ENCODE data around the gene HOXA7.

The HOXA7 gene

DNA sequence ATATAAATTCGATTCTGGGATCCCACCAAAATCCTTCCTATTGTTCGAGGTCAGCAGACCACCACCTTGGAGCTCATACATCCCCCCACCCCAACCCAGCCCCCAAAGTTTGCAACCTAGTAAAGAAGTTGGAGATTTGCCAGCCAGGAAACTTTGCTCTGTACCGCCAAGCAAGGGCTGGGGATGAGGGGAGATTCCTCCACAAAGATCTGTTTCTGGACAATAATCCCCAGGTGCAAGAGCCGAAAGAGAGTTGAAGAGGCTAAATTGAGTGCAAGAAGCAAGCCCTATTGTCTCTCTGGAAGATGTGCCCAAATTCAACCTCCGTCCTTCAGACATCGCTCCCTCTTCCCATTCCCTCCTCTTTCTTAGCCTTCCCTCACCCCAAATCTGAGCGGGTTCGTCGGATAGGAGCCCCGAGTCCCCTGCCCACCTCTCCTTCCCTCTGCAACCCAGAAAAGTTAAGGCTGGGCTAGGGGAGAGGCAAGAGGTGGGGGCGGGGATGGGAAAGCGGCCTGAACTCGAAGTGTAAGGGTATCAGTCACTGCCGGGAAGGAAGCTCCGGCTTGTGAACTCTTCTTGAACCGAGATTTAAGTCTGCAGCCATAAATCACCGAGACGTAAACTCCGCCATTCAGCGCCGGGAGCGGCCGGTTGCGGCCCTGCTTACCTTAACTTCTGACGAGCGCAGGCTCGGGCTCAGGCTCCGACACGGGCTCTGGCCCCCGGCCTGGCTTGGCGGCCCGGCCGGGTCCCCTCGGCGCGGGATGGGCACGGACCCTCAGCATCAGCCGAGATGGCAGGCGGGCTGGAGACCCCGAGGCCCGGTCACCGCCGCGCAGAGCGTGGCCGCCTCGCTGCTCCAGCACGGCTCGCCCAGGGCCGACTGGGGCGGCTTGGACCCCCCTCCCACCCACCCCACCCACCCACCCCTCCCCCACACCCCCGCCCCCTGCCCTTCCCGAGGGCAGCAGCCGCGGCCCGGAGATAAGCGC, 43.2 kb downstream of the HOXA7 start (continued):
- TF ChIP-seq ZNF660 (tag by site-specific recombination; IDR thresholded peaks at IDR 0.05) (0 out of 2 replicates have a peak, but pooled peaks have one; percentile 16), ZNF404 (tag by site-specific recombination; IDR thresholded peaks at IDR 0.05) (no peak), FEZF1 (tag by site-specific recombination; IDR thresholded peaks at IDR 0.05) (peak; percentile 20; the same call in 1 of the 2 replicates), ZBTB49 (tag by site-specific recombination; IDR thresholded peaks at IDR 0.05; ENCODE audit: low read depth) (no peak), YY2 (tag by site-specific recombination; IDR thresholded peaks at IDR 0.05) (0 out of 2 replicates have a peak, but pooled peaks have one; percentile 36), ZBTB17 (tag by site-specific recombination; IDR thresholded peaks at IDR 0.05) (no peak), ZNF37A (tag by site-specific recombination; IDR thresholded peaks at IDR 0.05) (no peak), ZNF112 (tag by site-specific recombination; IDR thresholded peaks at IDR 0.05) (no peak), ZNF426 (tag by site-specific recombination; IDR thresholded peaks at IDR 0.05) (no peak), ZSCAN30 (tag by site-specific recombination; IDR thresholded peaks at IDR 0.05) (0 out of 2 replicates have a peak, but pooled peaks have one; percentile 25), ZNF707 (tag by site-specific recombination; IDR thresholded peaks at IDR 0.05) (no peak), ZNF621 (tag by site-specific recombination; IDR thresholded peaks at IDR 0.05) (no peak), ZNF626 (tag by site-specific recombination; IDR thresholded peaks at IDR 0.05) (no peak)

- peaks cover 21% of the 10 kb centered on the region for H3K4me1 ChIP-seq (ENCODE audit: control insufficient read depth, insufficient read depth, low read length)
- H3K4me3 ChIP-seq (ENCODE audit: low read depth, low read length) = peak overlapping the region; percentile 70
- peak overlapping the region; percentile 99 for H3K27ac ChIP-seq (ENCODE audit: extremely low read depth, low read depth, low read length)
- H3K9me3 ChIP-seq (ENCODE audit: control insufficient read depth, insufficient read depth, low read depth, low read length) = no peaks in the 10 kb centered on the region
- TF ChIP-seq ZNF626 (tag by site-specific recombination; IDR thresholded peaks at IDR 0.05) (no peak), ZBTB8A (tag by site-specific recombination; IDR thresholded peaks at IDR 0.05) (no peak), PRDM4 (tag by site-specific recombination; IDR thresholded peaks at IDR 0.05) (peak; percentile 50; the same call in 1 of the 2 replicates), PRDM6 (tag by site-specific recombination; IDR thresholded peaks at IDR 0.05) (peak; percentile 74)
- H3K36me3 ChIP-seq (ENCODE audit: control insufficient read depth in 2 of 2, insufficient read depth in 1 of 2, low read length in 2 of 2) = peaks cover 7 to 25% of the 10 kb centered on the region in 2 experiments
- POLR2A ChIA-PET = interaction anchor here (2.1 to 3.6 kb wide), 6 partner anchors 16 to 248 kb away, joined by 7 to 32 read pairs (median 18); partner anchors contain the start of genes HOXA1, HOXA4 and SKAP2
- CTCF ChIA-PET = interaction anchor here (0.9 kb wide), 1 partner anchor 73 kb away, joined by 3 read pairs; the partner anchor contains the start of gene HOXA11
These were observed 44.1 kb downstream of the HOXA7 start for GRCh38 chr7:27112361-27112760.
